CD4-positive, alpha-beta T cell treated with Interleukin-6 at 100 ng/mL for 8 hours (primary cell): ENCODE data around the gene LRP1B.
"Not testable (repeated sequence)": the region's sequence is repeated elsewhere in the genome, so short reads cannot be mapped to it uniquely, and the experiment has no call there.

ENCODE experiments used
- DNase-seq: peaks from one replicate; pipeline ENCODE4 v3.0.0-alpha.2; 2020; ENCODE audit warnings: mixed read lengths, low spot score

Gene LRP1B

DNA sequence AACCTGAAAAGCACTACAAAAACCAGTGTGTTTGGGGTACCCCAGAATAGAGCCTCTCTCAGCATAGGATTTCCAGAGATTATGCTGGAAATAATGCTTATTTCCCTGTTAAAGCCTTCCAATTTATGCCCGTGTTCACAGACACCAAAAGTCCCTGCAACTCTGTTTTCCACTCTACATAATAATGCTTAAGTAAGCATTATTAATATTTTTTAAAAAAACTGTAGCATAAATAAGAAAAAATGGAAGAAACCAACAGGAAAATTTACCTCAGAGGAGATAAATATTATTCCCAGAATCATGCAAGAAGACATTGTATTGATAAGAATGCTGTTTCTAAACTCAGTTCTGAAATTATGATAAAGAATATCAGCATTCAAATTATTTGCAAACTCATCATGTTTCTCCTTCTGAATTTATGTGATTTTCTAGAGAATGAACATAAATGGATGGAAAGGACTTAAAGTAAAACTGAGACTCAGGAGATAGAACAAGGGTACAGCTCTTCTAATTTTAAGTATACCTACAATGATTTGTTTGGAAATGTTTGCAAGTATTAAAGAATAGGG lies 241.7 kb downstream of the LRP1B start:
- no peak for DNase-seq

DNA sequence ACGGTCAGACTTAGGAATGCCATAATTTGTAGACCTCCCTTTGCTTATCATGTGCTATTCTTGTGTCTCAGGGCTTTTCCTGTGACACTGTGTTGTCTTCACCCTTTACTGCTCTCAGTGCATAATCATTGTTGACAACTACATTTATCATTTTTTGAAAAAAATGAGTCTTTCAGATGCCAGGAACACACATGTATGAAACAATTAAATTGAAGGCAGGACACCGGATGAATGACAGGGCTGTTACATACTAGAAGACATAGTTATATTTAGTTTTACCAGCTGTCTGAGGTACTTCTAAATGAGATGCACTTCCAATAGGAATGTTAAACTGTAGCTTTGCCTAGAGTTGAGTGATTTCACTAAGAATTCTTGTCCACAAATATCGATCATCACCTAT lies 243.5 kb downstream of the LRP1B start:
- DNase-seq: no peak

DNA sequence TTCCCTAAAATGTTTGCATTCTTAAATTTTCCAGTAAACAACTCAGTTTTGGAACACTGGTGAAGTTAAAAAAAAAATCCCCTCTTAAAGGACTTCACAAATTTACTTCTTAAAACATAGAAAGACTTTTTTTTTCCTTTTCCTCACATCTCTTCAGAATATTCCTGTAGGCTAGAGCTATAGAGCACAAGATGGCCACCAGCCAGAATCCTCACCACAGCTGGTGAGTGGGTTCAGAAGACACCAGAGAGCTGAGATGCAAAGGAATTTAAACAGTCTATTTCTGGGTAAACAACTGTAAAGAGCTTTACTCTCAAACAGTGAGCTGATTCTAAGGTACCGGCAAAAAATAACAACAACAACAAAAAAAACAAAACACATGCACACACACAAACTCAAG lies 252.8 kb downstream of the LRP1B start:
- no peak for DNase-seq

DNA sequence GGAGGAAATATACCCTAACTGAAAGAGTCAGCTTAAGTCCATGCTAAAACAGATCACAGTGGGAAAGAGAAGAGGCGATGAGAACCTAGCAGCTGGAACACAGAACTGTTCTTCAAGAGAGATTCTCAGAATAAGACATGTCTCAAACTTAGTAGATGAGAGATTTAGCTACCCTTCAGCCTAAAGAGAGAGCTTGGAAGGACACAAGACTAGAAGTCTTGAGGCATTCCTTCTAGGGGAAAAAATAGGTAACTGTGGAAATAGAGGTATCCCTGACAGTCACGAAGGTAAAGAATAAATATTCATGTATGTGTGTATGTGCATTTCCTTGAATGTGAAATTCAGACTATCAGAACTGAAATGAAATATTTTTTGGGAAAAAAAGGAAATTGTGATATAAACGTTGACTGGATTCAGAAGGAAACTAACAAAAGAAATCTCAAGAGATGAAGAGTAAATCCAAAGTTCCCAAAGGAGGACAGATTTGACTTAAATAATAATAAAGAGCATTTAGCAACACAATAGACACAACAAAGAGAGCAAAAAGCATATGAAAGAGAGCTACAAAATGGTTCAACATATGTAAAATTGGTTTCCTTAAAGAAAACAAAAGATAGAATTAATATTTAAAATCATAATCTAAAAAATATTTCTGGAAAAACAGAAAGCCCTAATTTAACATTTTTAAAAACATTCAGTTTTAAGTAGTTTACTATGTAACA lies 258.7 kb downstream of the LRP1B start:
- DNase-seq: no peak

DNA sequence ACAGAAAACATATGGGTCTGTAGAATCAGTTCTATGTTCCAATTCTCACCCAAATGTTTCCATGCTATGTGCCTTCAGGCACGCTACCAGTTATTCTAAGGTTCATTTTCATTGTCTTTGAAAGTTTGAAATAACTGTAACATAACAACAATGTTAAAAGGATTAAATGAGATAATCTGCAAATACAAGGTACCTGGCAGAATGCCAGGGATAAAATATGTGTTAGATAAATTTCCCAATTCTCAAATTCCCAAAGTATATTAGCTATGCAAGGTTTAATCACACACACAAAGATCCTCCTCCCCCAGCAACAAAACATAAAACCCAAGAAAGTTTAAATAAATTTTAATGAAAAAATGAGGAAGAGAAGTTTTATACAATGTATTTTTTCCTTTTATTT lies 261.2 kb downstream of the LRP1B start:
- no peak for DNase-seq

DNA sequence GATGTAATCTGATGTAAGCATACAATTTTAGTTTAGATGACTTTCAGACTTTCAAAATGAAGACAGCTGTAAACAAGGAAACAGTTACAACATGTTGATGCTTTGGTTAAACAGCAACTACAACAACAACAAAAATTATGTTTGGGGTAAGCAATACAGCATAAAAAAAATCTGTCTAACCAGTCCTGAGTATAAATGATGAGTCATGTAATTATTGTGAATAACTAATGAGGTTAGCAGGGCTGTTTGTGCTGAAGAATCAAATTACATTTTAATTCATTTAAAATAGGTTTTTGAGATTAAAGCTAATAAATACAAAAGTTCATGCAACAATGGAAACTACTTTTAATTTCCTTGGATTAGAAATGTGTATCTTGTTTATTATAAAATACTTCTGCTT lies 266.9 kb downstream of the LRP1B start:
- DNase-seq: no peak

DNA sequence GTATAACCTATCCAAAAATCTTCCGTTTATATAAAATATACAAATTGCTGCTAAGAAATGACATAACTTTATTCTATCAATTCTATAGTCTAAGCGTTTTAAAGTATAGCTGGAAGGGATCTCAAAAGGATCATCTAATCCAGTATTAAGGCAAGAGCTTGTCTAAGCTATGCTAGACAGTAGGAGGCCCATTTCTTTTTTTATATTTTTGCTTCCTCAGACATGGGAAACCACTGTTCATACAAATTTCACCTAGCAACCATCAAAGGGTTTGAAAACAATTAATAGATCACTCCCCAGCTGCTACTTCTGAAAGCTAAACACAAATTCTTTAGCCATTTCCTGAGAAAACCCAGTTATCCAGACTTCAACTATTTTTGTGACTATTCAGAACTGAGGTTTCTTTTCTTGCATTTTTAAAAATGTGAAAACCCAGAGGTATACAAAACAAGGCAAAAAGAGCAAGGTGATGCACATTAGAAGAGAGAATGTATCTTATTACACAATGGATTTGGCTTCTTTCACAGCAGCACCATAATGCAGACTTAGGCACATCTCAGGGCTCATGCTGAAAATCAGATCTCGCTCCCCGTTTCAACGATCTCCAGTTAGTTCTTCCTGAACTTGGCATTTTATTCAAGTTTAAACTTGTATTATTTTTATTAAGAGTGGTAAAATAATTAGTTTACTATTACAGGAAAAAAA lies 274.4 kb downstream of the LRP1B start:
- no peak for DNase-seq

DNA sequence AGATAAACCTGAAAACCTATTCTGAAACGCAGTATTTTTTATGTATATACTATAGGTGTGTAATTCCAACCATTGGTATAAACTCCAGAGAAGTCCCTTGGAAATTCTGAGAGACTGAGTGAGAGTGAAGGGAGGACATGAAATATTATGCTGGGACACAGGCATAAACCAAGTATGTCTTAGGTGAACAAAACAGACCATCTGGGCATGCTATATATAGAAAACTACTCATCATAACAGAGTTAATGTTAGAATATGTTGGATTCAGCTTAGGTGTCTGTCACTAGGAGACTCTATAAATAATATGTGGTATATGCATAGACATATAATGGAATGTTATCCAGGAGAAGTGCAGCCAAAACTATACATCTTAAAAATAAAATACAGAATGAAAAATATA lies 282.6 kb downstream of the LRP1B start:
- no peak for DNase-seq

DNA sequence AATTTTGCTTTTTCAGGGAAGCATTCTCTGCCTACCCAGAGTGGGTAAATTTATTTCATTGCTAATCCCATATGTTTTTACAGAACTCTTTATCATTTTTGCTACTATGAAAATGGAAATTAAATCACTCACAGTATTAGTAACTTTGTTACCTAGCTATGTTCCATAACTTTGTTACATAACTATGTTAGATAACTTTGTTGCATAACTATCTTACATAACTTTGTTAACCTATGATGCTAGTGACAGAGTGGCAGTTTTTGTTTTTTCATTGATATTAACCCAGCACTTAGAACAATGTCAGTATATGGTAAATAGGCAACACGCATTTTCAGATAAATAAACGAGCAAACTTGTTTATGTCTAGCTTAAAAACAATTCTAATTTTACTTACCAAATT lies 286.6 kb downstream of the LRP1B start:
- DNase-seq: no peak

DNA sequence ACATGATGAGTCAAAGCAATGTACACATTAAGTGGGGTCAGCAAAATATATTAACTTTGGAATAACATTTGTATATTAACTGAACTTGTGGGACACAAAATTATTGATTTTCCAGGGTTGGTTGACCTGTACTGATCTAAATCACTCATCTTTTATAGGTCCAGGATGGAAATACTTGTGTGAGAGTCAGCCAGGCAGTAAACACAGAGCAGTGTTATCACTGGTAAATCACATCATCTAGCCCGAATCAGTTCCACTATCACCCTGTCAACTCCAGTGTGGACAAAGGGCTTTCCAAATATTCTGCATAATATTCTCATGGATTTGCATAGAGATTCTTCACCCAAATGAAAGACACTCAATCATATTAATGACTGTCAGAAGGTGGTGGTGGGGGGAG lies 295.7 kb downstream of the LRP1B start:
- no peak for DNase-seq

DNA sequence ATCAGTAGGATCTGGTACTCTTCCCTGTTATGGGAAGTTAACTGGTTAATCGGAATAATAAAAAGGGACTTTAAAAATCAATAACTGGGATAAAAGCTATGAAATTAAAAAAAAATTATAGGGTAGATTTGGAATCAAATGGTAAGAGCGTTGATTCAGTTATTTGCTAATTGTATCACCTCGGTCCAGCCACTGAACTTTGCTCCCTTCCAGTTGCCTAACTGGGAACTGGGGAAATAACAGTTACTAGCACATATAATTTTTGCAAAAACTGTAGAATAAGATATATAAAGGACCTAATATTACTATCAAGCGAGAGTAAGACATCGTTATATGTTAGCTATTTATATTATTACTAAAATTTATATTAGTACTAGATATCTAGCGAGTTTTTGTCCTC lies 302.1 kb downstream of the LRP1B start:
- no peak for DNase-seq

DNA sequence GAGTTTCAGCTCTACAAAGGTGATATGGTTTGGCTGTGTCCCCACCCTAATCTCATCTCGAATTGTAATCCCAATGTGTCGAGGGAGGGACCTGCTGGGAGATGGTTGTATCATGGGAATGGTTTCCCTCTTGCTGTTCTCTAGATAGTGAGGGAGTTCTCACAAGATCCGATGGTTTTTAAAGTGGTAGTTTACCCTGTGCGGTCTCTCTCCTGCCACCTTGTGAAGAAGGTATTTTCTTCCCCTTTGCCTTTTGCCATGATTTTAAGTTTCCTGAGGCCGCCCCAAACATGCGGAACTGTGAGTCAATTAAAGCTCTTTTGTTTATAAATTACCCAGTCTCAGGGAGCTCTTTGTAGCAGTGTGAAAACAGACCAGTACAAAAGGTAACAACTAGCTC lies 306.0 kb downstream of the LRP1B start:
- no peak for DNase-seq

DNA sequence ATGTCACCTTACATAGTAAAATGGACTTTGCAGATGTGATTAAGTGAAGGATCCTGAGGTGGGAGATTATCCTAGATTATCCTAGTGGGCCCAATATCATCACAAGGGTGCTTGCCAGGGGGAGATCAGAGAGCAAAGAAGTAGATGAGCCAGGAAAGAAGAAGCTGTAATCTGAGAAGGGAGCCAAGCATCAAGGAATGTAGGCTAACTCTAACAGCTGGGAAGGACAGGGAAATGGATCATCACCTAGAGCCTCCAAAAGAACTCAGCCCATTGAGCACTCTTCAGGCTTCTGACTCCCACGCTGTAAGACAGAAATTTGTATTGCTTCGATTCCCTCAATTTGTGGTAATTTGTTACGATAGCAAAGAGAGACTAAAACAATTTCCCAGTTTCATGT lies 309.9 kb downstream of the LRP1B start:
- DNase-seq: no peak

DNA sequence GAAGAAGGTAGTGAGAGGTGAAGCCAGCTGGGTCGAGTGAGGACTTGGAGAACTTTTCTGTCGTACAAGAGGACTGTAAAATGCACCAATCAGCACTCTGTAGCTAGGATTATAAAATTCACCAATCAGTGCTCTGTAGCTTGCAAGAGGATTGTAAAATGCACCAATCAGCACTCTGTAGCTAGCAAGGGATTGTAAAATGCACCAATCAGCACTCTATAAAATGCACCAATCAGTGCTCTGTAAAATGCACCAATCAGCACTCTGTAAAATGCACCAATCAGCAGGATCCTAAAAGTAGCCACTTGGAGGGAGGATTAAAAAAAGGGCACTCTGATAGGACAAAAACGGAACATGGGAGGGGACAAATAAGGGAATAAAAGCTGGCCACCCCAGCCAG lies 315.5 kb downstream of the LRP1B start:
- DNase-seq: not testable (repeated sequence)

DNA sequence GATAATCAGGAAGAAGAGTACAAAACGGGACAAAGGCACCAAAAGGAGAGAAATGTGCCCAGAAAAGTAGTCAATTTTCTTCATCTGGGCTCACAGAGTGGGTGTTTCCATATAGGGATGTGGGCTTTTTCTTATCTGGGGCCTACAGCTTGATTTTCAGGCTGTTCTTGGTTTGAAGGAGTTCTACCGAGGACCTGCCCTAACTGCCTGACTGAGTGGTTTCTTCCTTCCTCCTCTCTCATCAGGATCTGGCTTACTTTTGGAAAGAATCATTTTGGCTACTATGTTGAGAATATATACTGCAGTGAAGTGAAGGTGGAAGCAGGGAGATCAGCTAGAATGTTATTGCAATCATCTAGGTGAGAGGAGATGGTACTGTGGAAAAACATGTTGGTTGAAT lies 316.7 kb downstream of the LRP1B start:
- no peak for DNase-seq

DNA sequence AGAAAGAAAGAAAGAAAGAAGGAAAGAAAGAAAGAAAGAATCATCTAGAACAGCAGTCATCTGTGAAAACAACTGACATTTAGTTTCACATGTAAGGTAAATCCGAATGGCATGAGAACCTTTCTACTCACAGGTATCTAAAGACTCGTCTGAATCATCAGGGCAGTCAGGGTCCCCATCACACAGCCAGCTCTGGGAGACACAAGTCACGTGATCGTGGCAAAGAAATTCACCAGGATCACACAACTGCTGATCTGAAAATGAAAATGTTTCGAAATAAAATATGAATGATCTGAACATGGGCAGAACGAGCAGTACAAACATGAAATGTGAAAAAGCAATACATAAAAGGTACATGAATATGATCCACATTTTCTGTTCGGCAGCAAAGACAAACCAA lies 320.7 kb downstream of the LRP1B start:
- DNase-seq: no peak

DNA sequence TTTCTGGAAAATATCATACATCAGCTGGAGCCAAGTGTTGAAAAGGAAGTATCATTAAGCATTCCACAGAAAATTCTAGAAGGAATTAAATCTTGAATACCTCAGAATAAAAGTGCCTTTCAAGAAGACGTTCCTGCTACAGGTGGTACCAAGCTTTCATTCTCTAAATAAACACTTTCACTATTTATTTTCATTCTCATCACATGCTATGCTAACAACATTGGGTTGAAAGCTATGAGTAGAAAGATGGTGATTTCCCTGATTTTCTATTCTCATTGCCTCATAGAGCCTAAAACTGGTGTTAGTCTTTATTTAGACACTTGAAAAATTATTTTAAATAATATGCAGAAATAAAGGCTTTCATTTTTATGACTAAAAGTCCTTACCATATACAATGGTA lies 324.7 kb downstream of the LRP1B start:
- DNase-seq: no peak

DNA sequence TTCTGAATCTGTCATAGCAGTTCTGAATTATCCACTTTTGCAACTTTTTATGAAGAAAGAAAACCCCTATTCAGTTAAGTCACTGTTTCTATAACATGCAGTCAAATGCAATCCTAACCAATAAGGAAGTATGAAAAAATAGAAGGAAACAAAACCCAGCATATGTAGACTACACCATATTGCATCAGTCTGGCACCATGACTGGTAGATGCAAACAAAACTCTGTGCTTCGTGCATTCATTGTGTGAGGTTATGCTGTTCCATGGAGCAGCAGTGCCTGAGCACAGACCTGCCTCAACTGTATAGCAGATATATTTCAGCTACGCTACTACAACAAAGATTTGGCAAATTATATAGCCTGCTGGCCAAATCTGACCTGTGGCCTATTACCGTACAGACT lies 325.5 kb downstream of the LRP1B start:
- DNase-seq: no peak

DNA sequence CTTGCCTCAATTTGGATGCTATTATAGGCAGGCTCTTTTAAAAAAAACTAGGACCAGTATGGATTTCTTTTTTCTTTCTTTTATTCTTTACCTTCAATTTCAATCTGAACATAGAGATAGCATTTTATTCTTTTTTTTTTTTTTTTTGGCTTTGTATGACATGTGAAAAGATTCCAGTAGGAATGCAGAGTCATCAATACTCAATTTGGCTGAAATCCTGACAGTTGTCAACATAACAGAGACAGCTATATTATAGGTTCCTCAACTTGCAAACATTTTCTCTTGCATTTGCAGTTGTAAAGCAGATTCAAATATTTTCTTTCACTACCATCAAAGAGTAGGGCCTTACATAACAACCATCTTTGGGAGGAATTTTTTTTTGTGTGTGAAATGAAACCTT lies 334.4 kb downstream of the LRP1B start:
- no peak for DNase-seq

DNA sequence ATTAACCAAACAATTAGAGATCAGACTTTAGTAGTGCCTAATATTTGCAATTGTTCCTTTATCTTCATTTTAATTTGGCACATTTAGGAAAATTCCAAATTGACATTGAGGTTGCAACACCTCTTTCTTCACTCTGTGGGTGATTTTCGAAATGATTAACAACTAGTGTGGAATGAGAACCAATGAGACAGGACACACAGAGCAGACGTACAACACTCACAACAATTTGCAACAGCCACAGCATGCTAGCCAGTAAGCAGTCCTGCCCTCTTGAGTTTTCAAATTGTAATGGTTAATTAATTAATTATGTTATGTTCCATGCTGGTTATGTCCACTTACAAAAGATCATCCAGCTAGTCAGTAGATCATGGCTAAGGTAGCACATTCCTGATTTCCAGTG lies 339.3 kb downstream of the LRP1B start:
- DNase-seq: no peak

DNA sequence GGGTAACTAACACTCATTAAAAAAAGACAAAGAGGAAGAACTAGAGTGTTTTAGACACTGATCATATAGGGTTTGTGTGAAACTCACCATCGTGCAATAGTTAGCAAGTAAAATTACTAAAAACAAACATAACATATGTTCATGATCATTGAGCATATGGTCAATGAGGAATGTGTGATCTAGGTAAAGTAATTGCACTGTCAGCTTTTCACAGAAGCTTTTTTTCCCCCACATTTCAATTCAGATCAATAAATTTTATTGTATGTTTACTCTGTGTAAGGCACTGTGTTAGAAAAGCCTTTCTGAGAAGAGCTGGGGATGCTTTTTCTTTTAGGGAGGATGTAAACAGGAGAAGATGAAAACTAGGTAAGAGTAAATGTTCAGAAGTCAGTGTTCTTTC lies 348.2 kb downstream of the LRP1B start:
- no peak for DNase-seq

DNA sequence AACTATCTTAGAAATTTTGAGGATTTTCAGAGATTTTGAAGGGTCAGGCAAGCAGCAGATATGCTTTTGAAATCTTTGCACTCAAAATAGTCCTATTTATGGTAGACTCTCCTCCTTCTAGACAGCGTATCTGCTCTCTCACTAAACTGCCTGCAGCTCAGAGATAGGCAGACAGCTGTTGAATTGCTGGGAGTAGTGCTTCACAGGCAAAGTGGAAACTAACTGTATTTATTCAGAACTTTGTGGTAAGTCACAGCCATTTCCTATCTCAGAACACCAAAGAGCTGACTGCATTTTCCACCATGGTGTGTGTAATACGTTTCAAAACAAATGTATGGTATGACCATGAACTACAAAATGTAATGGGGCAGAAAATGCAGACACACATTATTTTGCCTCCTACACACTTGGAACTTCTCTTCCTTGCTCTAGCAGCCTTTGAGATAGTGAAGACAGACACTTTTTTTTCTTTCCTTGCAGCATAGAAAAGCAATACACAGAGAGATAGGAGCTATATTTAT lies 352.4 kb downstream of the LRP1B start:
- DNase-seq: no peak

DNA sequence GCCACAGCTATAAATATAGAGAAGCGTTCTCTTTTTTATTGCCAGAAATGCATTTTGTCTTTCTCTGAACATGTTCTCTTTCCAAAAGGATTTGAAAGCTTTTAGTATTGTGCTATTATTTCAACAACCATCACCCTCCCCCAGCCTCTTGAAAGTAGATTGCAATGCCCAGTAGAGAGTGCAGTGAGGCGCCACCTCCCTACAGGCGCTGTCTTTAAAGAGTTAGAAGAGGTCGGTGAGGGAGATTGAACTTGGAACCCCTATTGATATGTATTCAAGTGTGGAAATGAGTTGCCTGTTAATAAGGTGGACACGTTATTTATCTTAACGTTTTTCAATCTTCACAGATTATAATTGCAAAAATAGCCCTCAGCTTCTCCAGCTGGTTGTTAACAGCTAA lies 360.3 kb downstream of the LRP1B start:
- DNase-seq: no peak

DNA sequence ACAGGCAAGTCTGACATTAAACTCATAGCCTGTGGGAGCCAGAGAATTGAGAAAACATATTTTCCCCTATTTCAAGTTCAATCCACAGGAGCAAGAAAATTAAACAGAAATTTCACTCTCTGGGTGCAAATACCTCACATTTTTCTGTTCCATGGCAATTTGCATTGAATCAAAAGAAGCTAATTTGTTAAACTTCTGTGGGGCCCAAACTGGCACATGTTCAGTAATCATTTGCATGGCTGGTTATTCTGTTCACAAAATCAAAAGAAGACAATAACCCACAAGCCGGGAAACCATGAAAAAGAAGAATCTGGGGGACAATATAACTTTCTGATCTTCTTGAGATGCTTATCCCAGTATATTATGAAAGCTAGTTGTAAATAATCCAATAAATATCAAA lies 363.1 kb downstream of the LRP1B start:
- no peak for DNase-seq
